Gastroesophageal sphincter (tissue), 4 donors: Measurements from ENCODE around the gene PIP5K1C. TPM values are rescaled to one million over a fixed set of nuclear protein-coding genes. Genes with fewer than 3 reads are reported as not detected.
"Not testable (repeated sequence)": the region's sequence is repeated elsewhere in the genome, so short reads cannot be mapped to it uniquely, and the experiment has no call there.

Source experiments
- ATAC-seq: fragments of 150-250 bp; one replicate; pipeline ENCODE4 v1.9.1; 2016; ENCODE audit warnings: mild to moderate bottlenecking, moderate library complexity
- H3K27ac ChIP-seq, 4 donors: fragments of 200-600 bp; sonication (generic) in 3 of 4; 1 replicate in 3 of 4; 2 replicates in 1 of 4; pipeline ENCODE4 v1.5.1; 2016 to 2019
- H3K27me3 ChIP-seq: fragments of 200-600 bp; sonication (generic); one replicate; pipeline ENCODE4 v1.5.1; 2019
- H3K36me3 ChIP-seq, 2 donors: fragments of 200-600 bp; sonication (generic); one replicate each; pipeline ENCODE4 v1.5.1; 2019; ENCODE audit warnings: control low read depth in 1 of 2
- H3K4me1 ChIP-seq, 3 donors: fragments of 200-600 bp; sonication (generic); 1 replicate in 2 of 3; 2 replicates in 1 of 3; pipeline ENCODE4 v1.5.1; 2016 to 2019; ENCODE audit warnings: control low read depth in 2 of 3
- H3K4me3 ChIP-seq, 2 donors: fragments of 200-600 bp; sonication (generic); one replicate each; pipeline ENCODE4 v1.5.1; 2019; ENCODE audit warnings: mild to moderate bottlenecking in 1 of 2, moderate library complexity in 1 of 2
- H3K9me3 ChIP-seq, 3 donors: fragments of 200-600 bp; sonication (generic); one replicate each; pipeline ENCODE4 v1.5.1; 2017 to 2019; ENCODE audit warnings: control low read depth in 2 of 3
- EP300 ChIP-seq: sonication (generic); formaldehyde crosslinking; IDR thresholded peaks from one replicate; pipeline ENCODE4 v1.6.1; 2017; ENCODE audit warnings: antibody characterized with exemption, mild to moderate bottlenecking
- POLR2A ChIP-seq, 2 donors: fragments of 450-650 bp; IDR thresholded peaks; one replicate each; pipeline ENCODE4 v1.6.1; 2017; ENCODE audit warnings: antibody characterized with exemption in 2 of 2, mild to moderate bottlenecking in 2 of 2, moderate library complexity in 1 of 2
- POLR2AphosphoS5 ChIP-seq: sonication (generic); formaldehyde crosslinking; IDR thresholded peaks from one replicate; pipeline ENCODE4 v1.6.1; 2017; ENCODE audit warnings: antibody characterized with exemption
- WGBS, 2 donors: methylation state at CpG; one replicate each; pipeline ENCODE4 v1.1.5; 2018; ENCODE audit warnings: low coverage in 1 of 2; 5-methylcytosine and 5-hydroxymethylcytosine counted together
- total RNA-seq, 4 donors: library from RNA; depleted of rRNA; stranded (reverse); fragments of >200 nt; gene quantifications; one replicate each; pipeline ENCODE4 v1.1.0, GENCODE V29; 2016
- TF ChIP-seq, protein P1 (sequence below), 4 experiments: fragments of 200-600 bp in 2 of 4; fragments of 450-650 bp in 2 of 4; sonication (generic) in 1 of 4; IDR thresholded peaks; one replicate each; pipeline ENCODE4 v1.5.1; 2017 to 2019; ENCODE audit warnings: antibody characterized with exemption in 4 of 4, mild to moderate bottlenecking in 2 of 4, moderate library complexity in 2 of 4

The PIP5K1C gene
- total RNA-seq, 4 donors from 2014 or later, result 50.8 to 165 (median 61.5) TPM

DNA sequence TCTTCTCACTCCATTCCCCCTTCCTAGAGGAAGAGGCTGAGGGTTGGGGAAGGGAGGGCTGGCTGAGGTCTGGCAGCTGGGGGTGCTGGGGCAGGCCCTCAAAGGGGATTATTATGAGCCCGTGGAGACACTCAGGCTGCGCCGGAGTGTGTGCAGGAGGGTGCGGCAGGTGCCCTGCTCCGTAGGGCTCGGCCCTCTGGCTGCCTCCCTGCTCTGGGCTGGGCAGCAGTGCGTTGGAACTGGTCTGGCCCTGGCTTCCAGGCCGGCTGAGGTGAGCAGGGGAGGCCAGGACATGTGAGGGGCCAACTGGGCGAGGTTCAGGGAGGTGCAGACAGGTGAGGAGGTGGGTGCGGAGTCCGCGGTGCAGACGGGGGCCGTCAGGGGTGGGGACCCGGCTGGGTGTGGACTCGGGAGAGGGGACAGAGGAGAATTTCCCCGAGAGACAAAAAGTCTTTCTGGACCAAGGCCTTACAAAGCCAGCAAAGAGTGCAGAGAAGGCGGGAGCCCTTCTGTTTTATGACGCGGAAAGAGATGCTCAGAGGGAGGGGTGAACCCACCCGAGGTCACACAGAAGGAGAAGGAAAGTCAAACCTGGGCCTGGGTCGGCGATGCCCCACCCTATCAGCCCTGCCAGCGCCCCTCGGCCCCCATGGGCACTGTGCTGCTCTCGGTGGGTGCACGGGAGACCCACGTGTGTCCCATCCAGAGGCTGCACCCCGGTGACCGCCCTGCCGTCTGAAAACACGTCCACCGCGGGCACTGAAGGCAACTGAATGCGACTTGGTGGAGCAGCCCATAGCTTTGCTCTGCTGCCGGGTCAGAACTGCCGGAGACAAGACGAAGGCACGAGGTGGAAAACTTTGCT, 31.0 kb downstream of the PIP5K1C start:
- Histone ChIP-seq H3K27ac (peak overlapping the region; percentile 92 to 100 (median 98)), H3K4me3 (peak overlapping the region in 1 of 2 donors; percentile 54), H3K36me3 (peaks cover 0 to 36% of the 10 kb centered on the region in 2 donors), H3K27me3 (no peaks in the 10 kb centered on the region), H3K9me3 (no peaks in the 10 kb centered on the region), H3K4me1 (peaks cover 2 to 89% (median 44%) of the 10 kb centered on the region in 3 donors)
- WGBS, 2 donors, result 11 to 34% methylated on average over 3 to 12 of the region's 39 CpGs
- ATAC-seq, result no peak
- TF ChIP-seq EP300 (no peak), POLR2AphosphoS5 (no peak), POLR2A (IDR thresholded peaks at IDR 0.05) (no peak)
- TF ChIP-seq, protein P1, sequence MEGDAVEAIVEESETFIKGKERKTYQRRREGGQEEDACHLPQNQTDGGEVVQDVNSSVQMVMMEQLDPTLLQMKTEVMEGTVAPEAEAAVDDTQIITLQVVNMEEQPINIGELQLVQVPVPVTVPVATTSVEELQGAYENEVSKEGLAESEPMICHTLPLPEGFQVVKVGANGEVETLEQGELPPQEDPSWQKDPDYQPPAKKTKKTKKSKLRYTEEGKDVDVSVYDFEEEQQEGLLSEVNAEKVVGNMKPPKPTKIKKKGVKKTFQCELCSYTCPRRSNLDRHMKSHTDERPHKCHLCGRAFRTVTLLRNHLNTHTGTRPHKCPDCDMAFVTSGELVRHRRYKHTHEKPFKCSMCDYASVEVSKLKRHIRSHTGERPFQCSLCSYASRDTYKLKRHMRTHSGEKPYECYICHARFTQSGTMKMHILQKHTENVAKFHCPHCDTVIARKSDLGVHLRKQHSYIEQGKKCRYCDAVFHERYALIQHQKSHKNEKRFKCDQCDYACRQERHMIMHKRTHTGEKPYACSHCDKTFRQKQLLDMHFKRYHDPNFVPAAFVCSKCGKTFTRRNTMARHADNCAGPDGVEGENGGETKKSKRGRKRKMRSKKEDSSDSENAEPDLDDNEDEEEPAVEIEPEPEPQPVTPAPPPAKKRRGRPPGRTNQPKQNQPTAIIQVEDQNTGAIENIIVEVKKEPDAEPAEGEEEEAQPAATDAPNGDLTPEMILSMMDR (IDR thresholded peaks at IDR 0.05), result no peak

DNA sequence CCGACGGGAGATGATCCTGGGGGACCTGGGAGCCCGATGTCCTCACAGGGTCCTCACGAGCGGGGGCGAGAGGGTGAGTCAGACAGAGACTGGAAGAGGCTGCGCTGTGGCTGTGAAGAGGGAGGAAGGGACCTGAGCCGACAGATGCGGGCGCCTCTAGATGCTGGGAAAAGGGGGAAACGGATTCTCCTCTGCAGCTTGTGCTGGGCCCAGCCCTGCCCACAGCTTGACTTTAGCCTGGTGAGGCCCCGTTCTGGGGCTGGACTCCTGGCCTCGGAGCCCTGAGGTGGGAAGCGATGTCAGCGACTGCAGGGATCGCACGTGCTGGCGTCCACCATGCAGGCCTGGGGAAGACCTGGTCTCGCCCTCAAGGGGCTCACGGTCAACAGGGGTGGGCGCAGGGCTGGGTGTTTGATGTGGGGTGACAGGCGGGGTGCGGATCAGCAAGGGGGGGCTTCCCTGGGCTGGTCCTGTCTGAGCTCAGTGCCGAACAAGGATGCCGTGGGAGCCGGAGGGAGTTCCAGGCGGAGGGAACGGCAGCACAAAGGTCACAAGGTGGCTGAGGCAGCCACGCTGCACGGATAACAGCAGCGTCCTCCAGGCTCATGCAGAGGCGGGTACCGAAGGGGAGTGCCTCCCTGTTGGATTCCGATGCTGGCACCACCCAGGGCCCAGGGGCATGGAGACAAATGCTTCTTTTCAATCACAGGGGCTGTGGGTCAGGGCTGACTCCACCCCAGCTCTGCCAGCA, 31.8 kb downstream of the PIP5K1C start:
- peak; percentile 62 for TF ChIP-seq POLR2AphosphoS5
- TF ChIP-seq, protein P1 (IDR thresholded peaks at IDR 0.05), result no peak
- TF ChIP-seq POLR2A (IDR thresholded peaks at IDR 0.05), result no peak
- TF ChIP-seq EP300, result no peak
- H3K4me1 ChIP-seq, result peaks cover 2 to 81% (median 44%) of the 10 kb centered on the region in 3 donors
- H3K4me3 ChIP-seq, result peak overlapping the region in 1 of 2 donors; percentile 8

DNA sequence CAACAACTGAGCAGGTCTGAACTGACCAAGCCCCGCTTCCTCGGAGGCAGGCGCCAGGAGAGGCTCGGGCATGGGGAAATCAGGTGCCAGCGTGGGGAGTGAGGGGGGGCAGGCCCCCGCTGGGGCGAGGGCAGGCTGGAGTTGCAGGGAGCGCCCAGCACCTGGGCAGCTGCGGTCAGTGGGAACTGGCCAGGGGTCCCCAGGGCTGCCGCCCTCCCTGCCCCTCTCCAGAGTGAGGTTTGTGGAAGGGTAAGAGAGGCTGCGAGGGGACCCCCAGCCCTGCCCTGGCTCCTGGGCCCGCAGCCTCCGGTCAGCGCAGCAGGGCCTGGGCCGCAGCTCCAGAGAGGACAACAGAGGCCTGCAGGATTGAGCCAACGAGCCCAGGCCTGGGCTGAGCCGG, 32.5 kb downstream of the PIP5K1C start:
- Histone ChIP-seq H3K36me3 (peaks cover 0 to 42% of the 10 kb centered on the region in 2 donors), H3K4me1 (peaks cover 2 to 74% (median 44%) of the 10 kb centered on the region in 3 donors), H3K4me3 (no peak overlapping the region), H3K27me3 (no peaks in the 10 kb centered on the region), H3K27ac (peak overlapping the region; percentile 92 to 100 (median 98)), H3K9me3 (no peaks in the 10 kb centered on the region)
- TF ChIP-seq, protein P1 (IDR thresholded peaks at IDR 0.05), result no peak
- TF ChIP-seq EP300, result no peak
- TF ChIP-seq POLR2AphosphoS5, result no peak
- no peak for TF ChIP-seq POLR2A (IDR thresholded peaks at IDR 0.05)
- WGBS, 2 donors, result no CpG with 5 or more reads among the region's 17 CpGs
- ATAC-seq, result no peak

More for the DNA sequence above, 31.8 kb downstream of the PIP5K1C start:
- ATAC-seq, result no peak
- no peaks in the 10 kb centered on the region for H3K9me3 ChIP-seq
- WGBS, 2 donors, result 36% methylated on average over 8 of the region's 34 CpGs; no CpG with 5 or more reads in 1 of the 2 donors
- H3K27me3 ChIP-seq, result no peaks in the 10 kb centered on the region
- H3K27ac ChIP-seq, result peak overlapping the region; percentile 92 to 100 (median 98)
- H3K36me3 ChIP-seq, result peaks cover 0 to 36% of the 10 kb centered on the region in 2 donors

DNA sequence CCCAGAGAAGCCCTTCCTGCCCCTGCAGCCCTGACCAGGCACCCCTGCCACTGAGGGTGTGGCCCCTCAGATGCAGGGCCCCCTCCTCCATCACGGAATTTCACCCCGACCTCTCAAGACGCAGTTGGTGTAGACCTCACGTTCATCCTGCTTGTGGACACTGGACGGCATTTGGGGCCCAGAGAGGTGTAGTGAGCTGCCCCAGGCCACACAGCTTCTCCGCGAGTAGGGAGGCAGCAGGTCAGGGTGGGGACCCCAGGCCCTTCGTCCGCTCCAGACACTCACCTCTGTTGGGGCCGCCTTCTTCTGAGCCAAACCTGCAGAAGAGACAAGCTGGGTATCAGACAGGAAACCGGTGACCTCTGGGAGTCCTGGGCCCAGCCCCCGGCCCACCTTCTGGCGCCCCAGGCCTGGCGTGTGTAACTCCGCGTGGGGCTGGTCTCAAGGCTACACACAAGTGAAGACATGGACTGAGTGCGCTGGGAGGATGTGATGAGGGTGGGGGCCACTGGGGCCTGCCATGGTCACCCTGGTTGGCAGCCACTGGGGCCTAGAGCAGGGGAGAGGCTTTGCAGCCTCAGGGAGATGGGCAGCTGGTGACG, 33.1 kb downstream of the PIP5K1C start:
- H3K4me3 ChIP-seq, result no peak overlapping the region
- ATAC-seq, result no peak
- 81% methylated on average over 8 of the region's 18 CpGs; no CpG with 5 or more reads in 1 of the 2 donors for WGBS, 2 donors

DNA sequence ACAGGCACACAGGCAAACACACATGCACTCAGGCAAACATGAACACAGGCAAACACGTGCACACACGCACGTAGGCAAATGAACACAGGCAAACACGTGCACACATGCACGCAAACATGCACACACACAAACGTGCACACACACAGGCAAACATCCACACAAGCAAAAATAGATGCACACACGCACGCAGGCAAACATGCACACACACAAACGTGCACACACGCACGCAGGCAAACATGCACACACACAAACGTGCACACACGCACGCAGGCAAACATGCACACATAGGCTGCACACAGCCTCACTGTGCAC, 33.8 kb downstream of the PIP5K1C start:
- H3K27me3 ChIP-seq, H3K9me3 ChIP-seq, H3K4me3 ChIP-seq, ATAC-seq: not testable (repeated sequence)
- Histone ChIP-seq H3K36me3 (peaks cover 0 to 54% of the 10 kb centered on the region in 2 donors), H3K27ac (peak overlapping the region in 3 of 4 donors; percentile 92 to 100 (median 99)), H3K4me1 (peaks cover 2 to 61% (median 37%) of the 10 kb centered on the region in 3 donors)
- 61 to 67% methylated on average over 6 to 7 of the region's 14 CpGs for WGBS, 2 donors

More for the DNA sequence above, 33.1 kb downstream of the PIP5K1C start:
- Histone ChIP-seq H3K27ac (peak overlapping the region; percentile 92 to 100 (median 98)), H3K9me3 (no peaks in the 10 kb centered on the region), H3K27me3 (no peaks in the 10 kb centered on the region), H3K4me1 (peaks cover 2 to 68% (median 43%) of the 10 kb centered on the region in 3 donors), H3K36me3 (peaks cover 0 to 48% of the 10 kb centered on the region in 2 donors)
- TF ChIP-seq, protein P1 (IDR thresholded peaks at IDR 0.05), result no peak
